ENCODE measurements around the gene PDZK1. TPM values are rescaled to one million over a fixed set of nuclear protein-coding genes. Genes with fewer than 3 reads are reported as not detected.
"Not testable (repeated sequence)": the region's sequence is repeated elsewhere in the genome, so short reads cannot be mapped to it uniquely, and the experiment has no call there.

Gene PDZK1
- total RNA-seq, 1 donor from 2014 or later = 229 TPM

GRCh38 chr1:145710291-145711027 lies 3.3 kb upstream of the PDZK1 start:
- DNase-seq (ENCODE audit: low read depth) = no peak

DNA sequence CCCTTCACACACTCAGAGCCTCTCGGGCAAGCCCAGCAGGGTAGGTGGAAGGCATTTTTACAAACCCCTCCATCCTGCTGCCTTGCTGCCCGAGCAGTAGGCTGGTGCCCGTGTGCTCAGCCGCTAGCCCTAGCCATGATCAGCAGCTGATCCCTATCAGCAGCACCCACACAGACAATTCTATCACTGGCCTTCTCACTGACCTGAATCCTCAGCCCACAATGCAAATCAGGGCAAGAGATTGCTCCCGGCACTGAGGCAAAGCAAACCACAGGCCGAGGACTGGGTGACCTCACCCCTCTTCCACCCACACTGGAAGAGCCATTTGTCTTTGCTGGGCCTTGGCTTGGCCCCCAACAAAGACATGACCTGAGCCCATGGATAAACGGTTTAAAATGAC lies 895 bp upstream of the PDZK1 start:
- DNase-seq (ENCODE audit: low read depth) = peak; percentile 52

DNA sequence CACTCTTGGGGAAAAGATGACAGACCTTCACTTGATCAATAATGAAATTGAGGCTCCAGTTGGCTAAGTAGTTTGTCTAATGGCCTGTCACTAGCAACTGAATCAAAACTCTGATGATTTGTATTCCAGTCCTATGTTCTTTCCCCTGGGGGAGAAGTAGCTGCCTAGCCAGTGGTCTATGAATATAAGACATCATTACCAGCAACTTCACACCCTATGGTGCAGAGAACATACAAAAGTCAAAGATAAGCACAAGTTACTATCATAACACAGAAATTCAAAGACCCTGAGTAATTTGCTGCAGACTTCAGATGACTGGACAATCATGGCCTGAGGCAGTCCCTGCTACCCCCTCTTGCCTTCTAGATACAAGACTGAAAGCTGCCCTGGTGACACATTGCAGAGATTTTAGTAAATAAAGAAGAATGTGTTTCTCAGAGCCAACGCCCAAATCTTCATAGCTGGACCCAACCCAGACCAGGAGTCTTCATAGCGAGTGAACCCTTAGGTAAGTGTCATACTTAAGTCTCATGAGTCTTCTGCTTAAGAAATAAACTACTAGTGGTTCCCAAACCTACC lies 993 bp downstream of the PDZK1 start:
- DNase-seq (ENCODE audit: low read depth) = peak; percentile 84

DNA sequence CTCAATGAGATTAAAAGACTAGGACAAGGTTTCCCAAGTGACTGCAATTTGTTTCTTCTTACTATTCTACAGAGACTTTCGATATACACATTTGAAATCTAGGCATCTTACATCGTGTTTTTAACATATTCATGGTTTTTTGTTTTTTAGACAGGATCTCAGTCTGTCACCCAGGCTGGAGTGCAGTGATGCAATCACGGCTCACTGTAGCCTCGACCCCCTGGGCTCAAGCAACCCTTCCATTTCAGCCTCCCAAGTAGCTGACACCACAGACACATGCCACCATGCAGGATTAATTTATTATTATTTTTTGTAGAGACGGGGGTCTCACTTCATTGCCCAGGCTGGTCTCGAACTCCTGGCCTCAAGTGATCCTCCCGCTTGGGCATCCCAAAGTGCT lies 1.5 kb downstream of the PDZK1 start:
- no peak for DNase-seq (ENCODE audit: low read depth)

DNA sequence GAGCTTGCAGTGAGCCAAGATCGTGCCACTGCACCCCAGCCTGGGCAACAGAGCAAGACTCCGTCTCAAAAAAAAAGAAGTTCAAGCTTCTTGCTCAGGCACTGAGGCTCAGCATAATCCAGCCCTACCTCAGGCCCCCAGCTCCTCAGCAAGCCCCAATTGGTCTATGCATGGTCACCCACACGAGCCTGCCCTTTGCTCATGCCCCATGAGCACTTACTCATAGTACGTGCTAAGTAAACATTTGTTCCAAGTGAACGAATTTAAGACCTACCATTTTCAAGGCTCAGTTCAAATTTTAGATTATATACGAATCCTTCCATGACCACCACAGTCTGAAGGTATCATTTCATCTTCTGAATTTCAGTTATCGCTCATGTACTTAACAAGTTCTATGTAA lies 4.3 kb downstream of the PDZK1 start:
- DNase-seq (ENCODE audit: low read depth) = peak; percentile 77

DNA sequence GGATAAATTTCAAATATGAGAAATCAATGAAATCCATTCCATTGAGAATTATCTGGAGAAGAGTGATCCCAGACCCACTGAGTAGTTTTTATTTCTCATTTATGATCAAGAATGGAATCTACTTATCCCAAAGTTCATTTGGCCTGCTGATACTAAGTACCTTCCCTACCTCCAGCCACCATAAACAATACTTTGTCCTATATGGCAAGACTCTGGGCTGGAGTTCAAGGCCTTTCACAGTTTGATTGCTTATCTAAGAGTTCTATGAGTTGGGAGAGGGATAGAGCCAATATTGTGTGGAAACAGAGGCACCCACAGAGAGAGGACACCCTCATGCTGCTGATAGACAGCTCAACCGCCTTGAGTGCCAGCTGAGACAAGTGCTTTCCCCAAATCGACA lies 5.1 kb downstream of the PDZK1 start:
- DNase-seq (ENCODE audit: low read depth) = no peak

DNA sequence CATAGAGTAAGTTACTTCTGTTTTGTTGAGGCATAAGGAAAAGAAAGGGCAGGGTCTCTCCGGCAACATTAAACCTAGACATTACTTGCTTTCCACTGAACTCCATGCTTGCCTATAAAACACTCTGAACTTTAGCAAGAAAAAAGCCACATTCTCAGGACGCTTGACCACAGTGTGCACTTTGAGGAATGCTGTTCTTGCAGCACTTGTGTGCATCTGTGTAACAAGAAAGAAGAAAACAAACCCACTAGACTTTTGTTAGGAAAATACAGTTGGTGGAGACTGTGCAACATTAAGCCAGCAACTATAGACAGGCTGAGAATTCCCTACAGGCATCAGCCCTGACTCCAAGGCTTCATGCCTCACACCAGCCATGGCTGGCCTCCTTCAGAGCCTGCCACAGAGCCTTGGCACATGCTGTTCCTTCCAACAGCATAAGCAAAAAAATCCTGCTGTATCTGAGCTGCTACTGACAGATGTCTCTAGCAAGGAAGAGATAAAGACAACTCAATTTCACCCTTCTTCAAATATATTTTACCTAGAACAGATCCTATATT lies 5.8 kb downstream of the PDZK1 start:
- peak; percentile 81 for DNase-seq (ENCODE audit: low read depth)

DNA sequence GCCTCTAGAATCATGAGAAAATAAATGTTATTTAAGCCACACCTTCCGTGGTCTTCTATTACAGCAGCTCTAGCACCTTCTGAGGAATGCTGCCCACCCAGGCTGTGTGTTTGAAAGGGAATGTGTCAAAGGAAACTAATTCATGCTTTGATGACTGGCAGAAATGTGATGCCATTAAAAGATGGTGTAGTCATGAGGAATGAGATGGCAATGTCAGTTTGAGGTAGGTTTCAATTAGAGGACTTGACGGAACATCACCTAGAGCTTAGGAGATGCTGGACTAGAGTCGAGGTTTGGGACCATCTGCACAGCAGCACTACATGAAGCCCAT lies 10.6 kb downstream of the PDZK1 start:
- DNase-seq (ENCODE audit: low read depth) = peak; percentile 73

GRCh38 chr1:145695821-145696629 lies 11.1 kb downstream of the PDZK1 start:
- DNase-seq (ENCODE audit: low read depth) = no peak

DNA sequence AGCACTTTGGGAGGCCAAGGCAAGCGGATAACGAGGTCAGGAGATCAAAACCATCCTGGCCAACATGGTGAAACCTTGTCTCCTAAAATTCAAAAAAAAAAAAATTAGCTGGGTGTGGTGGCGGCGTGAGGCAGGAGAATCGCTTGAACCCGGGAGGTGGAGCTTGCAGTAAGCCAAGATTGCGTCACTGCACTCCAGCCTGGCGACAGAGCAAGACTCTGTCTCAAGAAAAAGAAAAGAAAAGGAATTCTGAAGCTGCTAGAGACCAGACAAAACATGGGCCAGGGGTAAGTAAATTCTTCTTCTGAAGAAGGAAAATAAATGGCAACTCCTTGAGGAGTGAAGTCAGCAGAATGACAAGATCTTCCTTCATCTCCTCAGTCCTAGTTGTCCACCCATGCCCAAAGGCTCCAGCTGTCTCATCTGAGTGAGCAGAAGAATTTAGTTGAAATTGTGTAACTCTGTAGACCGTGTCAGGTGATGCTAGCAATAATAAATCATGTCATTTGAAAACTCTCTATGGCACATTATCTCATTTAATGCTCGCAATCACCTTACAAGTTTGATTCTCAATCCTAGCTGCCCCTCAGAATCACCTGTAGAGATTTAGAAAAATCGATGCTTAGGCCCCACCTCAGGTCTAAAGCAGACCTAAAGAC lies 14.3 kb downstream of the PDZK1 start:
- DNase-seq (ENCODE audit: low read depth) = peak; percentile 92

DNA sequence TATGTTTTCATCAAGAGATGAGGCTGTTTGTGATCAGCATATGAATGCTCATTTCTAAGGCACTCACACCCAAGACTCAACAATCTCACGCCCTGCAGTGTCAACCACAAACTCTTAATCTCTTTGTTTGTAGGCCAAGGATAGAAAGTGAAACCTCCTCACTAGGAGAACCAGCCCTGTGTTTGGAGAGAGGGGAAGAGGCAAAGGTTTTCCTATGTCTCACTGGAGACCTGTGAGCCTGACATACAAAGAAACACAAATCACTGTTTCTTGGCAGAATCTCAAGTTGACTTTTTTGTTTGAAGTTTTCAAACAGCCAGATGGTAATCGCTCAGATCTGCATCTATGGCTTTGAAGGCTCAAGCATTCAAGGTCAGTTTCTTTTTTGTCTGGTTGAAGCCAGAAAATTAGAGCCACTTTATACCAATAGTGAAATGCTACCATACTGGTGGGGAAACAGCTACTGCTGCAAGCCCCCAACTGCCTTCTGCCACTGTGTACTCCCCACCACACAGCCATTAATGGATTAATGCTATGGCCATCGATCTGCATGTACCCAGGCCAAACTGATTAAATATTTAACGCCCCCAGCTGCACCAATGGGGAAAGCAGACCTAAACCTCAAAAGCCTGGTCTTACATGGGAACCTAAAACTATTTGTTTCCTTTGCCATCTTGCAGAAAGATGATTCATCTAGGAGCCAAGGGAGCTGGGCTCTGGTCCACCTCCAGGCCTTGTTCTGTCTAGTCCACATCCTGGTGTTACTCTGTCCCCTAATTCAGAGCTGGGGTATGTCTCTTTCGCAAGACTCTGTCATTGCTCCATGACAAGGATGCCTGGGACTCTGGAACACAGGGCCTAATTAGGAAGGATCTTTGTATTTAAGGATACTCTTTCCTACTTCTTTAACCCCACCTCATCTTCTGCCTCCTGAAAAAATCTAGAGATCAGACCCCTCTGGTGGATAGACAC lies 16.3 kb downstream of the PDZK1 start:
- peak; percentile 88 for DNase-seq (ENCODE audit: low read depth)

DNA sequence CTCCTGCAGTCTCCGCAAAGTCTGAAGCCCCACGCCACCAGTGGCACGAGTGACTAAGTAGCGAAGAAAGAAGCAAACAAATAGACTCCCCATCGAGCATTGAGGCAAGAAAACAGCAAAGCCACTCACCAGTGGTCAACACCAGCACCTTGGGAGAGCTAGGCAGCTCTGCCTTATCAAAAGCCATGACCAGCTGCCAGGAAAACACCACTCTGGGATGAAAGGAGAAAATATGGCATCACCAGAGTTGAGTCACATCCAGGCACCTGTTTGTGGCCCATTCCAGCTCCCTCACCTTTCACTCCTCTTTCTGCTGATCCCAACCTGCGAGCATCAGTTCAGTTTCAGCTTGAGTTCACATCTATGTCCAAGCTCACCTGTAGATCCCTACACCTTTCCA lies 17.2 kb downstream of the PDZK1 start:
- DNase-seq (ENCODE audit: low read depth) = no peak

- DNase-seq (ENCODE audit: low read depth) = no peak
Observed at GRCh38 chr1:145688924-145689323, 18.2 kb downstream of the PDZK1 start.

DNA sequence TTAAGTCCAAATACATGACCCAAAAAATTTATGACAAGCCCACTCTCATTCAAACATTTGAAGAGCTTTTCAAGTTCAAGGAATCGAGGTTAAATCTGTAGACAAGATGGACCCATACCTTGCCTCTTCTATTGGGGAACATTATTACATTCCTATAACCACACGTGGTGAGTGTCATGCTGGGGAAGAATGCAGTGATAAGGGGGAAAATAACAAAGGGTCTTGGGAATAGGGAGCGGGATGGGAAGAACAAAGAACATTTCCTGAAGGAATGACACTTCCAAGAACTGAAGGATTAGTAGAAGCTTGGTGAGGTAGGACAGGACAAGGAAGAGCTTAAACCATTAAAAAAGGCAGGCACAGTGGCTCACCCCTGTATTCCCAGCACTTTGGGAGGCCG lies 18.8 kb downstream of the PDZK1 start:
- DNase-seq (ENCODE audit: low read depth) = no peak

DNA sequence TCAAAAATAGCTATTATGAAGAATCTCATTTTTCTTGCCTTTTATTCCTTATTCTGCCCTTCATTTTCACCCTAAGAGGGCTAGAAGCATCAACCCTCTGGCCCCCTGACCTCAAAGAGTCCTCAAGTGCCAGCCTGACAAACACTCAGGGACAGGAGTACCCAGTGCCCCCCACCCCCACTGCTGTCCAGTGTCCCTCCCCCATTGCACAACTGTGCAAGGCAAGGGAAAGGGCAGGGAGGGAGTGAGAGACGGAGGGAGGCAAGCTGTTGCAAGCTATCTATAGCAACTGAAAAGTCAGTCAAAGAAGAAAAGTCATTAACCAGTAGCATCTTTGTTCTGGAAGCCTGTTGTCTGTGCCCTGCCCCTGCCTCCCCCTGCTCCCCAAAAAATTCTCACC lies 21.1 kb downstream of the PDZK1 start:
- DNase-seq (ENCODE audit: low read depth) = not testable (repeated sequence)

- DNase-seq (ENCODE audit: low read depth) = not testable (repeated sequence)
Observed at GRCh38 chr1:145684858-145685257, 22.3 kb downstream of the PDZK1 start.

GRCh38 chr1:145673217-145673616 lies 34.0 kb downstream of the PDZK1 start:
- DNase-seq (ENCODE audit: low read depth) = not testable (repeated sequence)

DNA sequence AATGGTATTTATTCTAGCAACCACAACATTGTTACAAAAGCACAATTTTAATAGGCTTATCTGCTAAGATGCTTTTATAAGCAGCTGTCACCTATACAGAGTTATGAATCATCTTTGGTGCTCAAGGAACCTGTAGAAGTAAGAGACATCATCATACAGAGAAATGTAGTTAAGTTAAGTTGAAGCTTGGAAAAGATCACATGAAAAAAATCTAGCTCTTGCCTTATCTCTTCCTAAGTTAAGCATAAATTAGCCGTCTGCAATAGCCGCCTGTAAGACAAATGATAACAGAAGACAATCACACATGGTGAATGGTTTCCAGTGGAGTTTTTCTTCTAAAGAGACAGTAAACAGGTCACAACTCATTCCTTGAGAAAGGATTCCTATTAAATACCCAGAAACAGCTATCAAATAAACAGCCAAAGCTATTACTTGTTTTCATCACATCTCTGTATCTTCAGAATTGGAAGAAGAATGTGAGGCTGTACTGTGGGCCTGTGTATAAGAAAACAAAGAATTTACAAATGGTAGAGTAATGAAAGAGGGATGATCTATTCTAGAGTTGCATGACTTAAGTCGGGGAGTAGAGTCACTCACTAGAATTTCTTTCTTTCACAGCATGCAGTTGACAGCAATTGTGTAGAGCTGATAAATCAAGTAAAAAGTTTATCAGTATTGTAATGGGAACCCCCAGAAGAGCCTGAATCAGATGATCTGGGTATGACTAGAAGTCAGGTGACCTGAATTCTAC lies 36.0 kb downstream of the PDZK1 start:
- not testable (repeated sequence) for DNase-seq (ENCODE audit: low read depth)

DNA sequence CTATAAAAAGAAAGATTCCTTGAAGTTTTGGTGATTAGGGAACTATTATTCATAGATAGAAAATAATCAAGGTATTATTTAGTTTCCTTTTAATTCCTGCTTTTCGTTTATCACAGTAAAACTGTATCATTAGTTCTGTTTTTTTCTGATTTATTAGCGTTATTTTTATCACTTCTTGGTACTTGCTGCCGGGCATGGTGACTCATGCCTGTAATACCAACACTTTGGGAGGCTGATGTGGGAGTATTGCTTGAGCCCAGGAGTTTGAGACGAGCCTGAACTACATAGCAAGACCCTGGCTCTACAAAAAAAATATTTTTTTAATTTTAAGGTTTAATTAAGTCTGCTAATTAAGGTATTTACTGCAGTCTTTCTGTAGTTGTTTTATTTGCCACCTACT lies 42.2 kb downstream of the PDZK1 start:
- peak; percentile 22 for DNase-seq (ENCODE audit: low read depth)

- DNase-seq (ENCODE audit: low read depth) = peak; percentile 74
Observed at GRCh38 chr1:145662502-145662901, 44.7 kb downstream of the PDZK1 start.
